MM.1S (cell line): ENCODE measurements around the gene CD34.

Source experiments
- DNase-seq: peaks from one replicate; pipeline ENCODE4 v3.0.0-alpha.2; 2015
- H2AFZ ChIP-seq: fragments of 300-600 bp; sonication (generic); 2 replicates; pipeline ENCODE4 v1.6.0; 2016; ENCODE audit warnings: antibody characterized with exemption, low read length
- H3F3A ChIP-seq: fragments of 300-600 bp; sonication (generic); 2 replicates; pipeline ENCODE4 v1.6.1; 2016; ENCODE audit warnings: mild to moderate bottlenecking, antibody characterized with exemption, low read length, moderate library complexity, mixed read lengths; ENCODE audit not compliant: insufficient read depth
- H3K27ac ChIP-seq: fragments of 300-600 bp; sonication (generic); 2 replicates; pipeline ENCODE4 v1.5.1; 2016; ENCODE audit warnings: mild to moderate bottlenecking, low read length
- H3K27me3 ChIP-seq: fragments of 300-600 bp; sonication (generic); replicated peaks from 2 replicates; pipeline ENCODE4 v1.6.0; 2016; ENCODE audit warnings: low read length; ENCODE audit not compliant: insufficient read depth
- H3K36me3 ChIP-seq: fragments of 300-600 bp; sonication (generic); replicated peaks from 2 replicates; pipeline ENCODE4 v1.6.1; 2016; ENCODE audit warnings: mild to moderate bottlenecking, low read length, mixed read lengths; ENCODE audit not compliant: insufficient read depth
- H3K4me1 ChIP-seq: fragments of 300-600 bp; sonication (generic); 2 replicates; pipeline ENCODE4 v1.6.1; 2016; ENCODE audit warnings: low read length, mixed read lengths
- H3K4me2 ChIP-seq: fragments of 300-600 bp; sonication (generic); 2 replicates; pipeline ENCODE4 v1.6.0; 2016; ENCODE audit warnings: low read depth, low read length
- H3K4me3 ChIP-seq: fragments of 300-600 bp; sonication (generic); 2 replicates; pipeline ENCODE4 v1.5.1; 2016; ENCODE audit warnings: low read length, mixed read lengths
- H3K79me2 ChIP-seq: fragments of 300-600 bp; sonication (generic); 2 replicates; pipeline ENCODE4 v1.6.1; 2016; ENCODE audit warnings: mixed run types, low read length, mixed read lengths
- H3K9ac ChIP-seq: fragments of 300-600 bp; sonication (generic); 2 replicates; pipeline ENCODE4 v1.6.1; 2016; ENCODE audit warnings: low read length, mixed read lengths
- H3K9me2 ChIP-seq: fragments of 300-600 bp; sonication (generic); replicated peaks from 2 replicates; pipeline ENCODE4 v1.6.1; 2016; ENCODE audit warnings: mild to moderate bottlenecking, low read length, mixed read lengths; ENCODE audit not compliant: insufficient read depth
- H3K9me3 ChIP-seq: fragments of 300-600 bp; sonication (generic); replicated peaks from 2 replicates; pipeline ENCODE4 v1.6.1; 2016; ENCODE audit warnings: mild to moderate bottlenecking, low read length, mixed read lengths; ENCODE audit not compliant: insufficient read depth
- H4K20me1 ChIP-seq: fragments of 300-600 bp; sonication (generic); 2 replicates; pipeline ENCODE4 v1.6.1; 2016; ENCODE audit warnings: mild to moderate bottlenecking, low read length, moderate library complexity, mixed read lengths; ENCODE audit not compliant: insufficient read depth
- EZH2 ChIP-seq: fragments of 300-600 bp; sonication (generic); optimal IDR thresholded peaks from 2 replicates; pipeline ENCODE3; 2017; ENCODE audit warnings: low read depth, mild to moderate bottlenecking, antibody characterized with exemption, low read length, mixed read lengths
- EZH2phosphoT487 ChIP-seq: fragments of 300-600 bp; sonication (generic); IDR thresholded peaks from 2 replicates; pipeline ENCODE4 v1.6.1; 2018; ENCODE audit warnings: antibody characterized with exemption, low read length
- TF ChIP-seq, protein P1 (sequence below): fragments of 300-600 bp; sonication (generic); IDR thresholded peaks from 2 replicates; pipeline ENCODE4 v1.5.1; 2016; ENCODE audit warnings: antibody characterized with exemption, low read length, mixed read lengths

Gene CD34

DNA sequence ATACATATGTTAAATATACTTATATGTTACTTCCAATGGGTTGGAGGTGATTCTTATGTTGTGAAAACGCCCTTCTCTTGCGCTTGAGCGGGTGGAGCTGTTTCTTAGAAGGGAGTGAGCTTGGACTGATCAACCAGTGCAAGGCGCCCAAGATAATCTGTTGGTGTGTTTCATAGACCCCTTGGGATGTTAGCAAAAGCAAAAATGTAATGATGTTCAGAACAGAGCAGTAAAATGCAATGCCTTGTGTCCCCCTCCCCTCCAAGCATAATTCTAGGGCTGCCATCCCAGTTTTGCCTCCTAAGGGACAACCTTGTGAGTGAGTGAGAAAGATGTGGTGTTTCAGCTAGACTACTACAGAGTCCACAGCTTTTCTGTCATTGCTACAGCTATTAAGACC lies 6.2 kb upstream of the CD34 start:
- H3K36me3 ChIP-seq = no peaks in the 10 kb centered on the region
- H3K27ac ChIP-seq = no peak overlapping the region
- no peaks in the 10 kb centered on the region for H3K4me1 ChIP-seq
- no peaks in the 10 kb centered on the region for H3K9me2 ChIP-seq
- H4K20me1 ChIP-seq = no peaks in the 10 kb centered on the region
- peaks cover 4% of the 10 kb centered on the region; the same call in 1 of the 2 replicates for H3K27me3 ChIP-seq
- no peaks in the 10 kb centered on the region for H3K9me3 ChIP-seq
- H3K4me3 ChIP-seq = no peak overlapping the region
- no peak overlapping the region for H3K9ac ChIP-seq
- DNase-seq = no peak
- H2AFZ ChIP-seq = no peak overlapping the region
- no peaks in the 10 kb centered on the region for H3K79me2 ChIP-seq
- no peak overlapping the region for H3K4me2 ChIP-seq
- H3F3A ChIP-seq = no peaks in the 10 kb centered on the region
- TF ChIP-seq, protein P1, sequence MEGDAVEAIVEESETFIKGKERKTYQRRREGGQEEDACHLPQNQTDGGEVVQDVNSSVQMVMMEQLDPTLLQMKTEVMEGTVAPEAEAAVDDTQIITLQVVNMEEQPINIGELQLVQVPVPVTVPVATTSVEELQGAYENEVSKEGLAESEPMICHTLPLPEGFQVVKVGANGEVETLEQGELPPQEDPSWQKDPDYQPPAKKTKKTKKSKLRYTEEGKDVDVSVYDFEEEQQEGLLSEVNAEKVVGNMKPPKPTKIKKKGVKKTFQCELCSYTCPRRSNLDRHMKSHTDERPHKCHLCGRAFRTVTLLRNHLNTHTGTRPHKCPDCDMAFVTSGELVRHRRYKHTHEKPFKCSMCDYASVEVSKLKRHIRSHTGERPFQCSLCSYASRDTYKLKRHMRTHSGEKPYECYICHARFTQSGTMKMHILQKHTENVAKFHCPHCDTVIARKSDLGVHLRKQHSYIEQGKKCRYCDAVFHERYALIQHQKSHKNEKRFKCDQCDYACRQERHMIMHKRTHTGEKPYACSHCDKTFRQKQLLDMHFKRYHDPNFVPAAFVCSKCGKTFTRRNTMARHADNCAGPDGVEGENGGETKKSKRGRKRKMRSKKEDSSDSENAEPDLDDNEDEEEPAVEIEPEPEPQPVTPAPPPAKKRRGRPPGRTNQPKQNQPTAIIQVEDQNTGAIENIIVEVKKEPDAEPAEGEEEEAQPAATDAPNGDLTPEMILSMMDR = no peak

DNA sequence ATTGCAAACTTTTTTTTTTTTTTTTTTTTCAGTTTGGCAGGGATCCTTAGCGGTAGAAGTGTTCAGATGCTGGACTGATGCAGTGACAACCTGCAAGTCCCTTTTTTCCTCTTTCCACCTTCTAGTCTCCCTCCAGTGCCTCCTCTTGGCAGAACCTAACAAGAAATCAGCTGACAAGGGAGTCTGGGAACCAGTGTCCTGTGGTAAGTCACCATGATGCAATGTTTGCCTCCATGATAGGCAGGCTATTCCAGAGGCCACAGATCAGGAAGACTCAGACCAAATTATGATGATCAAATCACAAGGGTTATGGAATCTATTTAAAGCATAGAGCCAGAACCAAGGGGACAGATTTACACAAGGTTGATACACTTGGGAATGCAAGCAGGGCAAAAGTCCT lies 3.0 kb upstream of the CD34 start:
- H2AFZ ChIP-seq = no peak overlapping the region
- no peak for DNase-seq
- no peak overlapping the region for H3K27ac ChIP-seq
- H3K79me2 ChIP-seq = no peaks in the 10 kb centered on the region
- H3K36me3 ChIP-seq = no peaks in the 10 kb centered on the region
- H3K4me2 ChIP-seq = no peak overlapping the region
- no peaks in the 10 kb centered on the region for H4K20me1 ChIP-seq
- no peaks in the 10 kb centered on the region for H3K9me2 ChIP-seq
- H3K27me3 ChIP-seq = peaks cover 29% of the 10 kb centered on the region
- no peak overlapping the region for H3K4me3 ChIP-seq
- no peaks in the 10 kb centered on the region for H3K4me1 ChIP-seq
- H3K9ac ChIP-seq = no peak overlapping the region
- no peak for TF ChIP-seq EZH2
- TF ChIP-seq, protein P1 = no peak
- TF ChIP-seq EZH2phosphoT487 = no peak
- no peaks in the 10 kb centered on the region for H3F3A ChIP-seq
- no peaks in the 10 kb centered on the region for H3K9me3 ChIP-seq

DNA sequence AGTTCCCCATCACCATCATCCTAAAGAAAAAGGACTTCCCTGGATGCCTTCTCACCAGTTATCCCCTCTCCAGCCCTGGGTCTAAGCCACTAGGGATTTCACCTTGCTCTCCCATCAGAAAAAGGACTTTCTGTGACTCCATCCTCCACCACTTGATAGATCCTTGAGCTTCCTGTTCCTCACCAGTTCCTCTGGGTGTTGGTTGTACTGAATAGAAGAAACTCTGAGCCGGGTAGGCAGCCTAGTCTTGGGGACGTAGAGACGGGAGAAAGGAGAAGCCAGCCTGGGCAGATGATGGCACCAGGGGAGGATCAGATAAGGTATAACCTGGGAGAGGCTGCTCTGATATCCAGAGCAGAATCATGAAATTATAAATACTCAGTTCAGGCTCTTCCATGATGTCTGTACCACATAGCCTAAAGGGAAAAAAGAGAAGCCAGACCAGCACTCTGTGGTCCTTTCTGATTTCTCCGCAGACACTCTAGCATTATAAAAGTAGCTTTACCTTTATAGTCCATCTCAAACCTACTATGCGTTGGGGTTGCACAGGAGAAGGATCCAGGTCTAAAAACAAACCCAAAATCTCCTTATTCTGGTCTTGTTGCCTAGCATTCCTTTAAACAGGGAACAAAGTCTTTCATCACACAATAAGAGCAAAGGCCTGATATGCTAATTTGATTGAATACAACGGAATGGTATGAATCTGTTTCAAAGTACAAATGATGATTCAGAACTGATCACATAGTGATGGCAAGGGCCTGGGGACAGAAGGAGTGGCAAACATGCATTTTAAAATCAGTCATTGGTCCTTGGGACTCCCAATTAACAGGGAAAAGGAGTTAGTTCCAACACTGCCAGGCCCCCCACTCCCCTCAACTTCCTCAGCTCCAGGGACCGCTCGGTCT lies 1.2 kb upstream of the CD34 start:
- no peaks in the 10 kb centered on the region for H3K36me3 ChIP-seq
- H2AFZ ChIP-seq = no peak overlapping the region
- H3K27me3 ChIP-seq = peaks cover 29% of the 10 kb centered on the region
- no peak overlapping the region for H3K4me2 ChIP-seq
- H3K4me3 ChIP-seq = no peak overlapping the region
- no peak for DNase-seq
- TF ChIP-seq EZH2 (no peak), EZH2phosphoT487 (no peak)
- TF ChIP-seq, protein P1 = no peak
- H3K79me2 ChIP-seq = no peaks in the 10 kb centered on the region
- no peak overlapping the region for H3K27ac ChIP-seq
- no peaks in the 10 kb centered on the region for H3K4me1 ChIP-seq
- no peaks in the 10 kb centered on the region for H4K20me1 ChIP-seq
- H3F3A ChIP-seq = no peaks in the 10 kb centered on the region
- H3K9ac ChIP-seq = no peak overlapping the region
- H3K9me2 ChIP-seq = no peaks in the 10 kb centered on the region
- H3K9me3 ChIP-seq = no peaks in the 10 kb centered on the region
